ENCODE measurements around the gene ADA. TPM values are rescaled to one million over a fixed set of nuclear protein-coding genes. Genes with fewer than 3 reads are reported as not detected.
"Not testable (repeated sequence)": the region's sequence is repeated elsewhere in the genome, so short reads cannot be mapped to it uniquely, and the experiment has no call there.

Gene ADA
- polyA plus RNA-seq, 3 donors, result 4.9 to 6.3 (median 5.2) TPM

GRCh38 chr20:44592366-44592765, 59.1 kb downstream of the ADA start:
- no peak for DNase-seq (ENCODE audit: extremely low read depth in 1 of 11, low read depth in 9 of 11, low spot score in 4 of 11)

- no peak for DNase-seq (ENCODE audit: extremely low read depth in 1 of 11, low read depth in 9 of 11, low spot score in 4 of 11)
Observed at GRCh38 chr20:44590980-44591778, 60.3 kb downstream of the ADA start.

- no peak for DNase-seq (ENCODE audit: extremely low read depth in 1 of 11, low read depth in 9 of 11, low spot score in 4 of 11)
Observed at GRCh38 chr20:44589537-44589936, 62.0 kb downstream of the ADA start.

GRCh38 chr20:44588321-44588720, 63.2 kb downstream of the ADA start:
- DNase-seq (ENCODE audit: extremely low read depth in 1 of 11, low read depth in 9 of 11, low spot score in 4 of 11), result not testable (repeated sequence)

- no peak for DNase-seq (ENCODE audit: extremely low read depth in 1 of 11, low read depth in 9 of 11, low spot score in 4 of 11)
Observed at GRCh38 chr20:44587035-44587980, 64.2 kb downstream of the ADA start.

GRCh38 chr20:44586289-44586911, 65.1 kb downstream of the ADA start:
- DNase-seq (ENCODE audit: extremely low read depth in 1 of 11, low read depth in 9 of 11, low spot score in 4 of 11), result no peak

- no peak for DNase-seq (ENCODE audit: extremely low read depth in 1 of 11, low read depth in 9 of 11, low spot score in 4 of 11)
Observed at GRCh38 chr20:44585057-44585963, 66.2 kb downstream of the ADA start.

- DNase-seq (ENCODE audit: extremely low read depth in 1 of 11, low read depth in 9 of 11, low spot score in 4 of 11), result no peak
Observed at GRCh38 chr20:44584162-44584561, 67.3 kb downstream of the ADA start.

GRCh38 chr20:44583157-44583556, 68.3 kb downstream of the ADA start:
- peak in 1 of 11 donors; percentile 33 for DNase-seq (ENCODE audit: extremely low read depth in 1 of 11, low read depth in 9 of 11, low spot score in 4 of 11)

GRCh38 chr20:44582311-44583025, 69.0 kb downstream of the ADA start, which contains the start of gene PKIG:
TSS of gene PKIG (plus strand) at chr20:44582579. CDS start at chr20:44614557, 31,978 bp downstream.
- peak in 4 of 11 donors; percentile 33 to 68 (median 41) for DNase-seq (ENCODE audit: extremely low read depth in 1 of 11, low read depth in 9 of 11, low spot score in 4 of 11)

- no peak for DNase-seq (ENCODE audit: extremely low read depth in 1 of 11, low read depth in 9 of 11, low spot score in 4 of 11)
Observed at GRCh38 chr20:44581515-44581914, 70.0 kb downstream of the ADA start.

- DNase-seq (ENCODE audit: extremely low read depth in 1 of 11, low read depth in 9 of 11, low spot score in 4 of 11), result no peak
Observed at GRCh38 chr20:44580581-44581268, 70.8 kb downstream of the ADA start.

- DNase-seq (ENCODE audit: extremely low read depth in 1 of 11, low read depth in 9 of 11, low spot score in 4 of 11), result no peak
Observed at GRCh38 chr20:44579313-44580081, 72.0 kb downstream of the ADA start.

GRCh38 chr20:44576297-44576696, 75.2 kb downstream of the ADA start:
- no peak for DNase-seq (ENCODE audit: extremely low read depth in 1 of 11, low read depth in 9 of 11, low spot score in 4 of 11)

- DNase-seq (ENCODE audit: extremely low read depth in 1 of 11, low read depth in 9 of 11, low spot score in 4 of 11), result no peak
Observed at GRCh38 chr20:44574372-44574771, 77.1 kb downstream of the ADA start.

GRCh38 chr20:44573501-44573869, 78.0 kb downstream of the ADA start:
- no peak for DNase-seq (ENCODE audit: extremely low read depth in 1 of 11, low read depth in 9 of 11, low spot score in 4 of 11)

Measured in renal cortex interstitium (tissue), 11 donors.